Measurements from ENCODE around the gene SHROOM1. TPM values are rescaled to one million over a fixed set of nuclear protein-coding genes. Genes with fewer than 3 reads are reported as not detected.

SHROOM1 gene
- total RNA-seq, 1 donor, result 0.54 TPM

GRCh38 chr5:132825033-132825833, 5.2 kb downstream of the SHROOM1 start:
- DNase-seq (ENCODE audit: low read depth in 2 of 3, low spot score in 2 of 3), result no peak

GRCh38 chr5:132824426-132824825, 6.0 kb downstream of the SHROOM1 start:
- DNase-seq (ENCODE audit: low read depth in 2 of 3, low spot score in 2 of 3), result no peak

GRCh38 chr5:132823481-132824050, 6.9 kb downstream of the SHROOM1 start:
- no peak for DNase-seq (ENCODE audit: low read depth in 2 of 3, low spot score in 2 of 3)

- peak in 1 of 3 donors; percentile 37 for DNase-seq (ENCODE audit: low read depth in 2 of 3, low spot score in 2 of 3)
These were observed 7.6 kb downstream of the SHROOM1 start for GRCh38 chr5:132822650-132823480.

- no peak for DNase-seq (ENCODE audit: low read depth in 2 of 3, low spot score in 2 of 3)
These were observed 8.7 kb downstream of the SHROOM1 start for GRCh38 chr5:132821791-132822190.

GRCh38 chr5:132821350-132821749, 9.1 kb downstream of the SHROOM1 start:
- no peak for DNase-seq (ENCODE audit: low read depth in 2 of 3, low spot score in 2 of 3)

GRCh38 chr5:132820162-132820754, 10.2 kb downstream of the SHROOM1 start:
- peak; percentile 79 to 95 (median 88) for DNase-seq (ENCODE audit: low read depth in 2 of 3, low spot score in 2 of 3)

- DNase-seq (ENCODE audit: low read depth in 2 of 3, low spot score in 2 of 3), result no peak
These were observed 11.0 kb downstream of the SHROOM1 start for GRCh38 chr5:132819468-132819867.

GRCh38 chr5:132817011-132817410, 13.4 kb downstream of the SHROOM1 start:
- DNase-seq (ENCODE audit: low read depth in 2 of 3, low spot score in 2 of 3), result no peak

GRCh38 chr5:132816554-132816953, 13.9 kb downstream of the SHROOM1 start:
- DNase-seq (ENCODE audit: low read depth in 2 of 3, low spot score in 2 of 3), result no peak

- no peak for DNase-seq (ENCODE audit: low read depth in 2 of 3, low spot score in 2 of 3)
These were observed 14.4 kb downstream of the SHROOM1 start for GRCh38 chr5:132816083-132816482.

GRCh38 chr5:132815454-132815853, 15.0 kb downstream of the SHROOM1 start:
- no peak for DNase-seq (ENCODE audit: low read depth in 2 of 3, low spot score in 2 of 3)

GRCh38 chr5:132814503-132815294, 15.7 kb downstream of the SHROOM1 start:
- DNase-seq (ENCODE audit: low read depth in 2 of 3, low spot score in 2 of 3), result no peak

- no peak for DNase-seq (ENCODE audit: low read depth in 2 of 3, low spot score in 2 of 3)
These were observed 16.6 kb downstream of the SHROOM1 start for GRCh38 chr5:132813599-132814502.

- DNase-seq (ENCODE audit: low read depth in 2 of 3, low spot score in 2 of 3), result peak in 1 of 3 donors; percentile 26
These were observed 17.5 kb downstream of the SHROOM1 start, which contains the start of gene SOWAHA for GRCh38 chr5:132812781-132813598. SOWAHA (plus strand) TSS chr5:132813302; CDS start chr5:132813622, 320 bp downstream.

GRCh38 chr5:132812123-132812765, 18.2 kb downstream of the SHROOM1 start:
- DNase-seq (ENCODE audit: low read depth in 2 of 3, low spot score in 2 of 3), result no peak

- DNase-seq (ENCODE audit: low read depth in 2 of 3, low spot score in 2 of 3), result no peak
These were observed 19.8 kb downstream of the SHROOM1 start for GRCh38 chr5:132810605-132811004.

GRCh38 chr5:132808866-132809265, 21.6 kb downstream of the SHROOM1 start:
- DNase-seq (ENCODE audit: low read depth in 2 of 3, low spot score in 2 of 3), result no peak
